Adrenal gland (tissue), 5 donors: ENCODE data around the gene SEC24D.

Experiments used
- CTCF ChIP-seq, 6 experiments: fragments of 450-650 bp in 4 of 6; fragments of 200-600 bp in 2 of 6; sonication (generic) in 1 of 6; IDR thresholded peaks; 1 replicate in 5 of 6; 2 replicates in 1 of 6; pipeline versions ENCODE4 v1.5.1 to v1.8.0; 2016 to 2021; ENCODE audit warnings: antibody characterized with exemption in 6 of 6, mild to moderate bottlenecking in 2 of 6, moderate library complexity in 1 of 6
- POLR2A ChIP-seq, 2 donors: fragments of 450-650 bp; IDR thresholded peaks; one replicate each; pipeline ENCODE4 v1.6.1; 2017; ENCODE audit warnings: antibody characterized with exemption in 2 of 2, mild to moderate bottlenecking in 2 of 2, moderate library complexity in 1 of 2
- donor health status: DM: no; HTN: no; CAD: no.

GRCh38 chr4:118751629-118752323, 84.2 kb downstream of the SEC24D start:
- TF ChIP-seq CTCF (IDR thresholded peaks at IDR 0.05) (no peak), POLR2A (IDR thresholded peaks at IDR 0.05) (no peak)
